Astrocyte of the cerebellum (primary cell): Measurements from ENCODE around the gene IL1RL2.

Source experiments
- DNase-seq: peaks from one replicate; pipeline ENCODE4 v3.0.0-alpha.2; 2011; ENCODE audit warnings: low read depth
- H3K4me3 ChIP-seq: 2 replicates; pipeline ENCODE4 v1.5.1; 2011; ENCODE audit warnings: mild to moderate bottlenecking, low read depth, low read length, moderate library complexity
- in situ Hi-C: cut with HindIII; loops from 2 replicates; pipeline ENCODE4 v1.10.0; 2017; ENCODE audit warnings: low sequenced_read_pairs
- TF ChIP-seq, protein P1 (sequence below): IDR thresholded peaks from 2 replicates; pipeline ENCODE4 v1.5.1; 2012; ENCODE audit warnings: low read length, low read depth, moderate library complexity, mild to moderate bottlenecking; ENCODE audit errors: missing control alignments

The IL1RL2 gene

DNA sequence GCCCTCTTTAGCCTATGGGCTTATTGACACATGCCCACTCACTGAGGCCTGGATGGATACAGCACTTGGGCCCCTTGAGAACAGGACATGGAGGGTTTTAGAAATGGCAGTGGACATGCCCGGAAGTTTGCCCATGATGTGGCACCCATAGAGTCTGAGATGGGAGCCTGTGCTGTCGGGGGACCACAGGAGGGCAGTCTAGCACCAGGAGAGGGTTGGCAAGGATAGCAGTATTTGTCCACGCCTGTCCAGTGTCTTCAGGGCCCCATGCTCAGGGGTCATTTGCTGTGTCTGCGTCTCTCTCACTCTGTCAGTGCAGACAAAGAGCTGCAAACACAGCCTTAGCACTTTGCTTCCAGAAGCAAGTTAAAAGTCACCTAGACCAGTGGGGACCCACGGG is 48.7 kb downstream of the IL1RL2 start:
- no peak for DNase-seq
- TF ChIP-seq, protein P1, sequence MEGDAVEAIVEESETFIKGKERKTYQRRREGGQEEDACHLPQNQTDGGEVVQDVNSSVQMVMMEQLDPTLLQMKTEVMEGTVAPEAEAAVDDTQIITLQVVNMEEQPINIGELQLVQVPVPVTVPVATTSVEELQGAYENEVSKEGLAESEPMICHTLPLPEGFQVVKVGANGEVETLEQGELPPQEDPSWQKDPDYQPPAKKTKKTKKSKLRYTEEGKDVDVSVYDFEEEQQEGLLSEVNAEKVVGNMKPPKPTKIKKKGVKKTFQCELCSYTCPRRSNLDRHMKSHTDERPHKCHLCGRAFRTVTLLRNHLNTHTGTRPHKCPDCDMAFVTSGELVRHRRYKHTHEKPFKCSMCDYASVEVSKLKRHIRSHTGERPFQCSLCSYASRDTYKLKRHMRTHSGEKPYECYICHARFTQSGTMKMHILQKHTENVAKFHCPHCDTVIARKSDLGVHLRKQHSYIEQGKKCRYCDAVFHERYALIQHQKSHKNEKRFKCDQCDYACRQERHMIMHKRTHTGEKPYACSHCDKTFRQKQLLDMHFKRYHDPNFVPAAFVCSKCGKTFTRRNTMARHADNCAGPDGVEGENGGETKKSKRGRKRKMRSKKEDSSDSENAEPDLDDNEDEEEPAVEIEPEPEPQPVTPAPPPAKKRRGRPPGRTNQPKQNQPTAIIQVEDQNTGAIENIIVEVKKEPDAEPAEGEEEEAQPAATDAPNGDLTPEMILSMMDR = no peak
- in situ Hi-C loops = no loop called here
- H3K4me3 ChIP-seq = no peak overlapping the region

DNA sequence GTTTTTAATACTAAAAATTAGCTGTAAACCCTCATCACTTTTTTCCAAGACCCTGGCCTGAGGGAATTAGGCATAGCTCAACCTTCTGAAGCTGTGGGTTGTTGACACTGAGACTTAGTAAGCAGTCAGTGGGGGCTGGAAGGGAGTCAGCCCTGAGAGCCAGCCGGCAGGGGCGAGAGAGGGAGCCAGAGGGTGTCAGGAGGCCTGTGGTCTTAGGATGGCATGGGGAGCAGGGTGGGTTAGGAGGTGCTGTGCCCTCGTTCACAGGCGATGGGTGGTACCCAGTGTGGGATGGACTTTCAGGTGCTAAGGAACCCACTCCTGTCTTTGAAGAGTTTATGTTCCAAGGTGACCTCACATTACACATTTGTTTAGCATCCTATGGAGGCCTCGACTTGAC is 49.3 kb downstream of the IL1RL2 start:
- no peak overlapping the region for H3K4me3 ChIP-seq
- no peak for DNase-seq
- TF ChIP-seq, protein P1 = no peak
- in situ Hi-C loops = no loop called here

DNA sequence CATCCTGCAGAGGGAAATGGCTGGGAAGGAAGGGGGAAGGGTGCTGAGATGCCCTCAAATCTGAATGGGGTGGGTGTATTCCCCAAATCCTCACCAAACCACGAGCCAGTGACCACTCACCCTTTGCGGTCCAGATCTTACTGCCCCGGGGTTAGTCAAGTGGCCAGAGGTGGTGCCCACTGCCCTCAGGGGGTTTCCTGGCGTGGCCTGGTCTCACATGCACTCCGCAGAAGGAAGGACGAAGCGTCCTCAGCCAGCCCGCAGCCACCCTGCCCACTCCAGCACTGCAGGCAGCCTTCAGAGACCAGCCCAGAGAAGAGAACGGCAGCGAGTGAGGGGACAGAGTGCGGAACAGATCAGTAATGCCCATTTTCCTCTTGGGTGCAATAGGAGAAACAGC is 50.4 kb downstream of the IL1RL2 start:
- in situ Hi-C loops = no loop called here
- no peak for DNase-seq
- no peak overlapping the region for H3K4me3 ChIP-seq
- TF ChIP-seq, protein P1 = no peak

DNA sequence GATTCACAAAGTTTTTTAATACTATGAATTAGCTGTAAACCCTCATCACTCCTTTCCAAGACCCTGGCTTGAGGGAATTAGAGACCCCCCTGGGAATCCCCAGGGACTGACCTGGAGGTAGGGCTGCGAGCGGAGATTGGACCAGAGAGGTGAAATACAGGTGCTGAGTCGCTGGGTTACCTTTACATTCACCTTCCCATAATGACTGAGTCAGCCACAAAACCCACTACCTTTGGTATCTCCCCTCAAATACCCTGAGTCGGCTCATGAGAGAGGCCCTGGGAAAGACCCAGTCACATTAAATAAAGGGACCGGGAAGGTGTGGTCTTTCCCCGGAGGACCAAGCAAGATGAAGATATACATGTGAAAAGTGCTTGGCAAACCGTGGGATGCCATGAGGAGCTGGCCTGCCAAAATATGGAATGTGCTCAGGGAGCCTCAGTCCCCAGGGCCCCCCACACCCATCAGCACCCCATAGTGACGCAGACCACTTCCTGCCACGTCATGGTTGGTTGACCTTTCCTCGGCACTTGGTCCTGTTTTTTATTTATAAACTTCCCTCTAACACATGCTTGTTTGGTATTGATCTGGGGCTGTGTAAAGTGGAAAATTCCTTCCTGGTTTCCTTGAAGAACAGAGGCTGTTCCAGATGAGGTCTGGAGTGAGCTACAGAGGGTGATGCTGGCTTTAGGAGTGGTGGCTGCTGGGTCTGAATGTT is 51.4 kb downstream of the IL1RL2 start:
- no peak for DNase-seq
- H3K4me3 ChIP-seq = no peak overlapping the region
- in situ Hi-C loops = no loop called here
- TF ChIP-seq, protein P1 = no peak

DNA sequence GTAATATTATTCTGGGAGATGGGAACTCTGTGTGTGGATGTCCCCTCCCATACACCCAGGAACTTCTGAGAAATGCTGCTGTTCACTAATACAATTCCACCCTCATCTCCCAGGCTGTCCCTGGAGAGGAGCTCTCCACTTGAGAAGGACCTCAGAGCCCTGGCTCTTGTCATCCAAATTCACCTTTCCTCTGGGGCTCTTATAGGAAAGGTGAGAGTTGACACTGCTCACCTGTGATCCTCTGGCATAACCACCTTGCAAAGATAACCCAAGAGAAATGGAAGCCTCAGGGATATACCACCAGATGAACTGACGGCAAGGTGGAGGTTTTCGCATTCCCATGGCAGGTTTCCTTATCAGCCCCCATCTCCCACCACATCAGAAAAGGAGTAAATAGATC is 52.0 kb downstream of the IL1RL2 start:
- H3K4me3 ChIP-seq = no peak overlapping the region
- in situ Hi-C loops = no loop called here
- TF ChIP-seq, protein P1 = no peak
- no peak for DNase-seq

DNA sequence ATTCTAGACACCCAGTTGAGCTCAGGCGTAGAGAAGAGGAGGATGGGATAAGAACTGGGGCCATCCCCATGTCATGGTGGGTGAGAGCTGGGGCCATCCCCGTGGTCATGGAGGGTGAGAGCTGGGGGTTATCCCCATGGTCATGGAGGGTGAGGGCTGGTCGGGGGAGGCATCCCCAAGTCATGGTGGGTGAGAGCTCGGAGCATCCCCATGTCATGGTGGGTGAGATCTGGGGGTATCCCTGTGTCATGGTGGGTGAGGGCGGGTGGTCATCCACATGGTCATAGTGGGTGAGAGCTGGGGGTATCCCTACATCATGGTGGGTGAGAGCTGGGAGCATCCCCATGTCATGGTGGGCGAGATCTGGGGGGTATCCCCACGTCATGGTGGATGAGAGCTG is 52.5 kb downstream of the IL1RL2 start:
- TF ChIP-seq, protein P1 = no peak
- H3K4me3 ChIP-seq = no peak overlapping the region
- DNase-seq = no peak
- in situ Hi-C loops = no loop called here
